Endodermal cell (in vitro differentiated cells): ENCODE data around the gene MEF2D. TPM values are rescaled to one million over a fixed set of nuclear protein-coding genes. Genes with fewer than 3 reads are reported as not detected.

Source experiments
- DNase-seq: peaks from one replicate; pipeline ENCODE4 v3.0.0-alpha.2; 2017
- H3K27ac ChIP-seq: 2 replicates; pipeline ENCODE4 v1.5.1; 2013; ENCODE audit warnings: mild to moderate bottlenecking, low read depth, low read length, moderate library complexity
- H3K27me3 ChIP-seq: 2 replicates; pipeline ENCODE4 v1.6.1; 2013; ENCODE audit warnings: mild to moderate bottlenecking, low read length, moderate library complexity; ENCODE audit not compliant: insufficient read depth, control insufficient read depth, poor library complexity, severe bottlenecking
- H3K36me3 ChIP-seq: 2 replicates; pipeline ENCODE4 v1.7.0; 2013; ENCODE audit warnings: mild to moderate bottlenecking, low read length, moderate library complexity; ENCODE audit not compliant: control insufficient read depth, insufficient read depth
- H3K4me1 ChIP-seq: one replicate; pipeline ENCODE4 v1.7.0; 2013; ENCODE audit warnings: low read length; ENCODE audit not compliant: control insufficient read depth, insufficient read depth
- H3K4me3 ChIP-seq: 2 replicates; pipeline ENCODE4 v1.5.1; 2013; ENCODE audit warnings: mild to moderate bottlenecking, low read length, moderate library complexity
- H3K9ac ChIP-seq: 2 replicates; pipeline ENCODE4 v1.6.1; 2013; ENCODE audit warnings: mild to moderate bottlenecking, low read length, moderate library complexity; ENCODE audit not compliant: poor library complexity, severe bottlenecking; ENCODE audit errors: extremely low read depth
- H3K9me3 ChIP-seq: 2 replicates; pipeline ENCODE4 v1.6.1; 2013; ENCODE audit warnings: mild to moderate bottlenecking, low read length, moderate library complexity; ENCODE audit not compliant: control insufficient read depth
- H3K27ac Mint-ChIP-seq: 2 replicates; pipeline ENCODE4 v1.8.0; 2020; ENCODE audit warnings: mixed read lengths
- H3K27me3 Mint-ChIP-seq: 2 replicates; pipeline ENCODE4 v1.8.0; 2021; ENCODE audit warnings: mild to moderate bottlenecking, mixed read lengths; ENCODE audit not compliant: insufficient read depth
- H3K36me3 Mint-ChIP-seq: 2 replicates; pipeline ENCODE4 v1.8.0; 2020; ENCODE audit warnings: low read depth, mixed read lengths
- H3K4me1 Mint-ChIP-seq: 2 replicates; pipeline ENCODE4 v1.8.0; 2020; ENCODE audit warnings: mixed read lengths
- H3K4me3 Mint-ChIP-seq: 2 replicates; pipeline ENCODE4 v1.8.0; 2020; ENCODE audit warnings: mild to moderate bottlenecking, moderate library complexity, mixed read lengths
- H3K9me3 Mint-ChIP-seq: 2 replicates; pipeline ENCODE4 v1.8.0; 2020; ENCODE audit warnings: mild to moderate bottlenecking, mixed read lengths
- CTCF ChIP-seq: fragments of 200-600 bp; sonication (generic); conservative IDR thresholded peaks from 2 replicates; pipeline ENCODE4 v1.5.0; 2021; ENCODE audit warnings: antibody characterized with exemption, mild to moderate bottlenecking
- WGBS, 2 experiments: methylation state at CpG; one replicate each; pipeline versions ENCODE4 v1.1.5 to v1.1.7; 2013; ENCODE audit warnings: missing lambda C conversion rate in 2 of 2, mixed read lengths in 1 of 2; ENCODE audit not compliant: insufficient coverage in 1 of 2, insufficient read length in 1 of 2; 5-methylcytosine and 5-hydroxymethylcytosine counted together
- total RNA-seq, 2 donors: library from RNA; stranded (reverse); fragmentation: NEBNext Ultra II Directional in 1 of 2; extraction: Animal tissue kit (Norgen Biotek cat#: 25700) in 1 of 2; gene quantifications; 2 replicates in 1 of 2; 3 replicates in 1 of 2; pipeline ENCODE4 v1.2.1, GENCODE V29; 2021

MEF2D gene
- total RNA-seq, 2 donors from 2014 or later = 10.5 to 12.8 TPM

- Histone ChIP-seq H3K4me3 (no peak overlapping the region), H3K27ac (no peak overlapping the region), H3K36me3 (peaks cover 29% of the 10 kb centered on the region), H3K9ac (no peak overlapping the region), H3K9me3 (no peaks in the 10 kb centered on the region), H3K27me3 (no peaks in the 10 kb centered on the region), H3K4me1 (peaks cover 2% of the 10 kb centered on the region)
- 51 to 56% methylated on average over 20 to 34 of the region's 34 CpGs for WGBS, 2 experiments
- TF ChIP-seq CTCF = peak; percentile 87
- DNase-seq = peak; percentile 93
- H3K27ac Mint-ChIP-seq = peak overlapping the region; percentile 10
- peaks cover 10% of the 10 kb centered on the region for H3K4me1 Mint-ChIP-seq
- H3K27me3 Mint-ChIP-seq = no peaks in the 10 kb centered on the region
- H3K9me3 Mint-ChIP-seq = no peaks in the 10 kb centered on the region
- H3K4me3 Mint-ChIP-seq = no peak overlapping the region
- H3K36me3 Mint-ChIP-seq = peaks cover 46% of the 10 kb centered on the region
Measured at GRCh38 chr1:156480411-156481192, 20.0 kb downstream of the MEF2D start.

- H3K9me3 Mint-ChIP-seq = no peaks in the 10 kb centered on the region
- no peaks in the 10 kb centered on the region for H3K27me3 ChIP-seq
- DNase-seq = peak; percentile 76
- H3K27ac Mint-ChIP-seq = no peak overlapping the region
- peak; percentile 60 for TF ChIP-seq CTCF
- H3K27me3 Mint-ChIP-seq = no peaks in the 10 kb centered on the region
- 69 to 79% methylated on average over 3 to 4 of the region's 4 CpGs for WGBS, 2 experiments
- H3K27ac ChIP-seq = no peak overlapping the region
- H3K4me1 ChIP-seq = peaks cover 2% of the 10 kb centered on the region
- peaks cover 10% of the 10 kb centered on the region for H3K4me1 Mint-ChIP-seq
- peaks cover 29% of the 10 kb centered on the region for H3K36me3 ChIP-seq
- H3K4me3 ChIP-seq = no peak overlapping the region
- peaks cover 48% of the 10 kb centered on the region for H3K36me3 Mint-ChIP-seq
- no peak overlapping the region for H3K4me3 Mint-ChIP-seq
- H3K9me3 ChIP-seq = no peaks in the 10 kb centered on the region
- H3K9ac ChIP-seq = no peak overlapping the region
Measured at GRCh38 chr1:156480016-156480370, 20.6 kb downstream of the MEF2D start.

GRCh38 chr1:156479093-156480015 lies 21.2 kb downstream of the MEF2D start:
- no peak for DNase-seq
- Mint-ChIP-seq H3K4me3 (no peak overlapping the region), H3K36me3 (peaks cover 48% of the 10 kb centered on the region), H3K4me1 (peaks cover 10% of the 10 kb centered on the region), H3K27ac (no peak overlapping the region), H3K27me3 (no peaks in the 10 kb centered on the region), H3K9me3 (no peaks in the 10 kb centered on the region)
- no peak for TF ChIP-seq CTCF
- Histone ChIP-seq H3K9ac (no peak overlapping the region), H3K4me3 (no peak overlapping the region), H3K4me1 (peaks cover 2% of the 10 kb centered on the region), H3K27ac (no peak overlapping the region), H3K36me3 (peaks cover 31% of the 10 kb centered on the region), H3K27me3 (no peaks in the 10 kb centered on the region), H3K9me3 (no peaks in the 10 kb centered on the region)
- 89 to 92% methylated on average over 3 to 14 of the region's 15 CpGs for WGBS, 2 experiments
